Muscle of leg (tissue), 11 donors: Measurements from ENCODE around the gene ATXN1. TPM values are rescaled to one million over a fixed set of nuclear protein-coding genes. Genes with fewer than 3 reads are reported as not detected.

Experiments
- DNase-seq: peaks from one replicate; pipeline ENCODE4 v3.0.0; 2013
- H3K27ac ChIP-seq: one replicate; pipeline ENCODE4 v1.5.1; 2013; ENCODE audit warnings: mild to moderate bottlenecking, low read length, control low read depth
- H3K27me3 ChIP-seq: one replicate; pipeline ENCODE4 v1.6.1; 2013; ENCODE audit warnings: low read length; ENCODE audit not compliant: control insufficient read depth, insufficient read depth
- H3K36me3 ChIP-seq: one replicate; pipeline ENCODE4 v1.6.1; 2013; ENCODE audit warnings: low read length; ENCODE audit not compliant: control insufficient read depth, insufficient read depth
- H3K4me1 ChIP-seq: one replicate; pipeline ENCODE4 v1.6.1; 2013; ENCODE audit warnings: low read length; ENCODE audit not compliant: control insufficient read depth, insufficient read depth
- H3K4me3 ChIP-seq: one replicate; pipeline ENCODE4 v1.5.1; 2013; ENCODE audit warnings: low read length, control low read depth
- H3K9me3 ChIP-seq: replicated peaks from 2 replicates; pipeline ENCODE4 v1.6.1; 2013; ENCODE audit warnings: low read depth, low read length; ENCODE audit not compliant: control insufficient read depth
- WGBS: methylation state at CpG from one replicate; pipeline ENCODE4 v1.1.5; 2013; ENCODE audit warnings: missing lambda C conversion rate; ENCODE audit not compliant: insufficient coverage; 5-methylcytosine and 5-hydroxymethylcytosine counted together
- polyA plus RNA-seq, 8 donors: library from polyadenylated mRNA; unstranded; fragments of 120-200 nt; gene quantifications; one replicate each; pipeline versions ENCODE4 v1.2.1 to v1.2.3, GENCODE V29; 2013; ENCODE audit warnings: inconsistent platforms in 1 of 8, low replicate concordance in 1 of 8; ENCODE audit not compliant: insufficient read length in 8 of 8, insufficient read depth in 1 of 8
- total RNA-seq: library from RNA; stranded (reverse); fragments of 120-200 nt; gene quantifications from one replicate; pipeline ENCODE4 v1.2.4, GENCODE V29; 2013

Gene ATXN1
- total and polyA plus RNA-seq, 9 donors: 10.2 to 19.9 (median 12.9) TPM

DNA sequence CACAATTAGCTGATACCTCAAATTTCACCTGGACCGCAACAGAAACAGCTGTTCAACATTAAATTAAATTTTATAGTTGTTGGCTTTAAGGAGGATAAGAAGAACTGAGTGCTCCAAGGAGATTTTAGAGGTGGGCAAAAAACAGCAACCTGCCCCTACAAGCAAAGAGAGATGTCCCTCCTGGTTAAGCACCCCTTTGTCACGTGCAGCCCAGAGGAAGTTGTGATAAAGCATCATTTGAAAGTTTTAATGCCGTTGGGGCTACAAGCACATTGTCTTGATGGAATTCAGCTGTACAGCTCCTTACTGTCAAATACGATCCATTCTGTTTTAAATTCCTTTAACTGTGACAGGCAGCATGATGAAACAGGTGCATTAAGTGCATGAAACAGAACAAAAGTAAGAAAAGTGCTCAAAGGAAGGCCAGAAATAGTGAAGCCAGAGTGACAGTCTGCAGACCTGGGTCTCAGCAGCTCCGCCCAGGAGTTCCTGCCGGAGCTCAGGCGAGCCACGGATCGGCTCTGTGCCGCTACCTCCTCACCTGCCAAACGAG is 327.8 kb downstream of the ATXN1 start:
- Histone ChIP-seq H3K9me3 (no peaks in the 10 kb centered on the region), H3K4me3 (no peak overlapping the region), H3K27me3 (no peaks in the 10 kb centered on the region), H3K4me1 (peaks cover 16% of the 10 kb centered on the region), H3K27ac (no peak overlapping the region), H3K36me3 (no peaks in the 10 kb centered on the region)
- DNase-seq: no peak
- 83% methylated on average over 7 of the region's 11 CpGs for WGBS

GRCh38 chr6:16432075-16433032 is 328.9 kb downstream of the ATXN1 start:
- H3K27me3 ChIP-seq: no peaks in the 10 kb centered on the region
- peaks cover 16% of the 10 kb centered on the region for H3K4me1 ChIP-seq
- no peaks in the 10 kb centered on the region for H3K36me3 ChIP-seq
- peak; percentile 95 for DNase-seq
- no peak overlapping the region for H3K27ac ChIP-seq
- H3K4me3 ChIP-seq: no peak overlapping the region
- H3K9me3 ChIP-seq: no peaks in the 10 kb centered on the region
- no CpG with 5 or more reads among the region's 6 CpGs for WGBS

GRCh38 chr6:16431106-16431505 is 330.2 kb downstream of the ATXN1 start:
- peak; percentile 67 for DNase-seq
- no CpG with 5 or more reads among the region's 3 CpGs for whole genome bisulfite sequencing

DNA sequence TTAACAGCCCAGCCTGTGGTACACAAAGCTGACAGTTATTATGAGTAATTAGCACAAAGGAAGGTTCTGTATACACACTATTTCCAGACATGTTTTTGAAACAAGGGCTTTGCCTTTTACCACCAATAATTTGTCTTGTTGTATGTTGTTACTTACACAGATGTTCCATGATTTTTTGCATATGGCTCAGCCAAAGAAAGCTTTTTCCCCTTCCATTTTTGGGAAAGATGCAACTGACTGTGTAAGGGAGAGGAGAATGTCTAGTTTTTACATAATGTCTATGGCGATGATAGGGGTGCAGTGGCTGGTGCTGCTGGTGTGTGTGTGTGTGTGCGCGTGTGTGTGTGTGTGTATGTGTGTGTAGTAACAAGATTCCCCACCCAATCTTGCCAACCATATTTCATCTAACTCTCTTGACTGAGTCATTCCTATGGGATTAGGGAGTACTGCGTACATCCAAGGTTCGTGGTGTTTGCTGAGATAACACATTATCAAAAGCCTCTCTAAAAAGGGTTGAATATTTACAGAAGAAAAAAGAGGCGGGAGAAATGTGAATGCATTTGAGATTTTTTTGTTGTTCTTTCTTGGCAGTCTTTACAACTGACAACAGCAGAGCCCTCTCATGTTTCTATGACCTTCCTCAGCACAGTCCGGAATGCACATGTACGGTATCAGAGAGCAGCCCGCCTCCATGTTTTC is 330.7 kb downstream of the ATXN1 start:
- Histone ChIP-seq H3K9me3 (no peaks in the 10 kb centered on the region), H3K27ac (peak overlapping the region; percentile 45), H3K4me3 (no peak overlapping the region), H3K36me3 (peaks cover 2% of the 10 kb centered on the region), H3K4me1 (peaks cover 16% of the 10 kb centered on the region), H3K27me3 (no peaks in the 10 kb centered on the region)
- WGBS: 0% methylated on average over 1 of the region's 9 CpGs
- peak; percentile 76 for DNase-seq

More at GRCh38 chr6:16431106-16431505, 330.2 kb downstream of the ATXN1 start:
- Histone ChIP-seq H3K27ac (peak overlapping the region; percentile 45), H3K9me3 (no peaks in the 10 kb centered on the region), H3K4me1 (peaks cover 16% of the 10 kb centered on the region), H3K36me3 (peaks cover 2% of the 10 kb centered on the region), H3K27me3 (no peaks in the 10 kb centered on the region), H3K4me3 (no peak overlapping the region)

GRCh38 chr6:16429669-16430068 is 331.6 kb downstream of the ATXN1 start:
- H3K27ac ChIP-seq: no peak overlapping the region
- H3K4me1 ChIP-seq: peaks cover 16% of the 10 kb centered on the region
- H3K27me3 ChIP-seq: no peaks in the 10 kb centered on the region
- WGBS: 92% methylated on average over 2 of the region's 10 CpGs
- DNase-seq: no peak
- no peaks in the 10 kb centered on the region for H3K9me3 ChIP-seq
- peaks cover 2% of the 10 kb centered on the region for H3K36me3 ChIP-seq
- no peak overlapping the region for H3K4me3 ChIP-seq

- WGBS: no CpG with 5 or more reads among the region's 6 CpGs
- Histone ChIP-seq H3K36me3 (peaks cover 2% of the 10 kb centered on the region), H3K4me1 (peaks cover 8% of the 10 kb centered on the region)
These were observed 334.1 kb downstream of the ATXN1 start for GRCh38 chr6:16427124-16427523.

GRCh38 chr6:16425881-16426615 is 335.2 kb downstream of the ATXN1 start:
- 98% methylated on average over 4 of the region's 4 CpGs for WGBS
- no peak for DNase-seq
- no peak overlapping the region for H3K27ac ChIP-seq
- peaks cover 2% of the 10 kb centered on the region for H3K36me3 ChIP-seq
- no peaks in the 10 kb centered on the region for H3K9me3 ChIP-seq
- H3K27me3 ChIP-seq: no peaks in the 10 kb centered on the region
- peaks cover 8% of the 10 kb centered on the region for H3K4me1 ChIP-seq
- no peak overlapping the region for H3K4me3 ChIP-seq

More at GRCh38 chr6:16427124-16427523, 334.1 kb downstream of the ATXN1 start:
- H3K4me3 ChIP-seq: no peak overlapping the region
- no peak overlapping the region for H3K27ac ChIP-seq
- H3K27me3 ChIP-seq: no peaks in the 10 kb centered on the region
- DNase-seq: no peak
- H3K9me3 ChIP-seq: no peaks in the 10 kb centered on the region

GRCh38 chr6:16421462-16421960 is 339.7 kb downstream of the ATXN1 start:
- 86% methylated on average over 6 of the region's 6 CpGs for WGBS
- no peak overlapping the region for H3K27ac ChIP-seq
- no peaks in the 10 kb centered on the region for H3K36me3 ChIP-seq
- H3K4me1 ChIP-seq: peaks cover 6% of the 10 kb centered on the region
- no peak overlapping the region for H3K4me3 ChIP-seq
- DNase-seq: no peak
- no peaks in the 10 kb centered on the region for H3K27me3 ChIP-seq
- H3K9me3 ChIP-seq: no peaks in the 10 kb centered on the region

DNA sequence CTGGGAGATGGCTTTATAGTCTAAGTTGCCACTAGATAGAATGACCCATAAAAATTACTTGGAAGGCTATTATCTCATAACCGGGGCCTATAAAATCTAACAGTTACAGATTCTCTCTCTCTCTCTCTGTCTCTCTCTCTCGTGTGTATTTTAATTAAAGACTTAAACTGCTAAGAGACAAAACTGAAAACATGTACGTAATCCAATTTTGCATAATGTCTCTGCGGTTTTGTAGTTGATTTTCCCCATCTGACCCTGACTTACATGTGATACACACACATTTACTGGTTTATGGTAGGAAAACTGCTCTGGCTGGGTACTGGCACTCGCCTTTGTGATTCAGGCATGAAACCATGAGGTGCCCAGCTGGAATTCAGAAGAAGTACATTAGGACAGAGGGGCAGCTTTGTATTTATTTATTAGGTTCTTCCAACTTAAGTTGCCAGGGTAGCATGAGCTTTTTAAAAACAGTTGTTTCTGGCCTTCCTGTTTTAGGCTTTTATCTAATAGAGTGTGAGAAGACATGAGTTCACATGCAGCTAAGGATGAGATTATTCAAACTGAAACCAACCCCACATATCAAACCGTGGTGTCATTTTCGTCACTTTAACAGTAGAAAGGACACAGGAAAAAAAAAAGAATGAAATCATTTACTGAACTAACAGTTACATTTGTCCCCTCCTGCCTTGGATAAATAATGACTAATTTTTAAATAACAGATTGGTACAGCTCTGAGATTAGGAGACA is 340.4 kb downstream of the ATXN1 start:
- Histone ChIP-seq H3K4me1 (peaks cover 6% of the 10 kb centered on the region), H3K27ac (no peak overlapping the region), H3K27me3 (no peaks in the 10 kb centered on the region), H3K36me3 (no peaks in the 10 kb centered on the region), H3K4me3 (no peak overlapping the region), H3K9me3 (no peaks in the 10 kb centered on the region)
- DNase-seq: peak; percentile 32
- no CpG with 5 or more reads among the region's 7 CpGs for whole genome bisulfite sequencing
